ENCODE results near the gene CTNND2.

The CTNND2 gene

DNA sequence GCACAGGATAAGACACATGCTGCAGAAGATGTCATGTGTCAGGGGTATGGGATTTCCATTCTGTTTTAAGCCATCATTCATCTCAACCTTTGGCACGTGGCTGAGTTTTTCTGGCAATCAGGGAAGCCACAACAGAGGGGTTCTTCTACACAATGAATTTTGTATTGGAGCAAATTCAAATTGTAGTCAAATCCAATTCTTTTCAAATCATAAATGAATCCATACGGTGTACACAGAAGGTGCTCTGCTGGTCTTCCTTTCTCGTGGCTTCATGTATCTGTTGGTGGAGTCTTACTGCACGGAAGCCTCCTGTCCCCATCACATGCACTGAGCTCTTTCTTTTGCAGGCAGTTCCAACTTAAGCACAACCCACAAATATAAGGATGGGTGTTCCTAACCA lies 706.5 kb downstream of the CTNND2 start:
- no peak for DNase-seq (ENCODE audit: low spot score)
- no peak for TF ChIP-seq CTCF (IDR thresholded peaks at IDR 0.05; ENCODE audit: borderline replicate concordance, control extremely low read depth, extremely low read depth, insufficient read depth, missing control alignments)
- in situ Hi-C loops (cut with MboI; ENCODE audit: low sequenced_read_pairs, unreplicated experiment) = no loop called here

DNA sequence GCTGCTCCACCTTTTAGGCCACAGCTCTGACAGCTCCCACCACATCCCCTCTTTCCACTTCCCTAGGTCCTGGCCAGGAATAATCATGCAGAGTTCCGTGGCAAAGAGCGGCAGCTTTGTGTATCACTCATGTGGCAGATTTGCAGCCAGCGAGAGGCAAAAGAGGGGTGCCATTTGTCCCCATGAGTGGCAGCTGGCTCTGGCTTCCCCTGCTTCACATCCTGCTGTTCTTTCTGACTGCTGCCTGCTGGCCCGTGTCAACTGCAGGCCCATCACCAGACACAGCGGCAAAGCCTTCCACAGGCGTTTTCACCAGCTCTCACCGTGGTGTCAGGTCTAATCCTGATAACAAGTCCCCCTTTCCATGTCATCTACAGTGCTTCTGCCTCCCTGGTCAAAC lies 712.6 kb downstream of the CTNND2 start:
- in situ Hi-C loops (cut with MboI; ENCODE audit: low sequenced_read_pairs, unreplicated experiment) = no loop called here
- no peak for DNase-seq (ENCODE audit: low spot score)
- no peak for TF ChIP-seq CTCF (IDR thresholded peaks at IDR 0.05; ENCODE audit: borderline replicate concordance, control extremely low read depth, extremely low read depth, insufficient read depth, missing control alignments)

GRCh38 chr5:11182441-11183080 lies 721.7 kb downstream of the CTNND2 start:
- DNase-seq (ENCODE audit: low spot score) = peak; percentile 40
- in situ Hi-C loops (cut with MboI; ENCODE audit: low sequenced_read_pairs, unreplicated experiment) = no loop called here
- no peak for TF ChIP-seq CTCF (IDR thresholded peaks at IDR 0.05; ENCODE audit: borderline replicate concordance, control extremely low read depth, extremely low read depth, insufficient read depth, missing control alignments)

DNA sequence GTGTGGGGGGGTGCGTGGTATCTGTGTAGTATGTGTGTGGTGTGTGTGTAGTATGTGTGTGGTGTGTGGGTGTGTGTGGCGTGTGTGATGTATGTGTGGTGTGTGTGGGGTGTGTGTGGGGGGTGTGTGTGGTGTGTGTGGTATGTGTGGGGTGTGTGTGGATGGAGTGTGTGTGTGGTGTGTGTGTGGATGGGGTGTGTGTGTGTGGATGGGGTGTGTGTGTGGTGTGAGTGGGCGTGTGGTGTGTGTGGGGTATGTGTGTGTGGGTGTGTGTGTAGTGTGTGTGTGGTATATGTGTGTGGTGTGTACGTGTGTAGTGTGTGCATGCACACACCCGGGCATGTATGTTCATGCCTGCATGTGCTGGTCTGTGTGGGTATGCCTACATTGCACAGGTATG lies 722.3 kb downstream of the CTNND2 start:
- TF ChIP-seq CTCF (IDR thresholded peaks at IDR 0.05; ENCODE audit: borderline replicate concordance, control extremely low read depth, extremely low read depth, insufficient read depth, missing control alignments) = no peak
- in situ Hi-C loops (cut with MboI; ENCODE audit: low sequenced_read_pairs, unreplicated experiment) = no loop called here
- no peak for DNase-seq (ENCODE audit: low spot score)

GRCh38 chr5:11180890-11181289 lies 723.4 kb downstream of the CTNND2 start:
- no peak for DNase-seq (ENCODE audit: low spot score)
- in situ Hi-C loops (cut with MboI; ENCODE audit: low sequenced_read_pairs, unreplicated experiment) = no loop called here
- no peak for TF ChIP-seq CTCF (IDR thresholded peaks at IDR 0.05; ENCODE audit: borderline replicate concordance, control extremely low read depth, extremely low read depth, insufficient read depth, missing control alignments)

GRCh38 chr5:11177999-11178711 lies 726.1 kb downstream of the CTNND2 start:
- DNase-seq (ENCODE audit: low spot score) = no peak
- TF ChIP-seq CTCF (IDR thresholded peaks at IDR 0.05; ENCODE audit: borderline replicate concordance, control extremely low read depth, extremely low read depth, insufficient read depth, missing control alignments) = no peak

More at GRCh38 chr5:11177999-11178711, 726.1 kb downstream of the CTNND2 start:
- in situ Hi-C loops (cut with MboI; ENCODE audit: low sequenced_read_pairs, unreplicated experiment) = no loop called here
